HepG2 (cell line): ENCODE data around the gene SORBS2. TPM values are rescaled to one million over a fixed set of nuclear protein-coding genes. Genes with fewer than 3 reads are reported as not detected.

Source experiments
- AGO1 ChIP-seq: fragments of 200-400 bp; formaldehyde crosslinking; IDR thresholded peaks from 2 replicates; pipeline ENCODE4 v1.6.1; 2017; ENCODE audit warnings: mild to moderate bottlenecking, low read depth, low read length, moderate library complexity; ENCODE audit not compliant: poor library complexity, severe bottlenecking
- BRCA1 ChIP-seq: sonication (generic); formaldehyde crosslinking; IDR thresholded peaks from 2 replicates; pipeline ENCODE4 v1.4.0; 2020; ENCODE audit warnings: missing genetic modification reagents
- CHD2 ChIP-seq: IDR thresholded peaks from 2 replicates; pipeline ENCODE4 v1.6.1; 2011; ENCODE audit warnings: low read depth, low read length, improper control_type of control experiment
- GABPA ChIP-seq, 2 experiments: IDR thresholded peaks; 2 replicates each; pipeline ENCODE4 v1.6.1; 2011 to 2016; ENCODE audit warnings: low read depth in 2 of 2, low read length in 1 of 2, missing biosample characterization in 1 of 2, missing genetic modification characterization in 1 of 2
- GABPB1 ChIP-seq: IDR thresholded peaks from 2 replicates; pipeline ENCODE4 v1.6.1; 2016; ENCODE audit warnings: mild to moderate bottlenecking, missing genetic modification reagents, moderate library complexity, missing compliant biosample characterization
- HES4 ChIP-seq: sonication (generic); formaldehyde crosslinking; IDR thresholded peaks from 2 replicates; pipeline ENCODE4 v1.9.0; 2021; ENCODE audit warnings: mild to moderate bottlenecking, missing genetic modification reagents, borderline replicate concordance
- HOXD1 ChIP-seq: sonication (generic); formaldehyde crosslinking; IDR thresholded peaks from 2 replicates; pipeline ENCODE4 v1.5.0; 2020; ENCODE audit warnings: missing genetic modification reagents
- MLLT10 ChIP-seq: sonication (generic); formaldehyde crosslinking; IDR thresholded peaks from 2 replicates; pipeline ENCODE4 v1.4.0; 2020; ENCODE audit warnings: missing genetic modification reagents
- MZF1 ChIP-seq: sonication (generic); formaldehyde crosslinking; IDR thresholded peaks from 2 replicates; pipeline ENCODE4 v1.8.1; 2023; ENCODE audit warnings: mild to moderate bottlenecking, missing genetic modification reagents, borderline replicate concordance
- POGZ ChIP-seq: sonication (generic); formaldehyde crosslinking; IDR thresholded peaks from 2 replicates; pipeline ENCODE4 v1.4.0; 2020; ENCODE audit warnings: mild to moderate bottlenecking, missing genetic modification reagents
- STAT5B ChIP-seq: sonication (generic); formaldehyde crosslinking; IDR thresholded peaks from 2 replicates; pipeline ENCODE4 v1.4.0; 2020; ENCODE audit warnings: missing genetic modification reagents
- TP53 ChIP-seq: sonication (generic); formaldehyde crosslinking; conservative IDR thresholded peaks from 2 replicates; pipeline ENCODE4 v1.4.0; 2020; ENCODE audit warnings: missing genetic modification reagents
- ZBTB42 ChIP-seq: sonication (generic); formaldehyde crosslinking; IDR thresholded peaks from 2 replicates; pipeline ENCODE4 v1.5.0; 2020; ENCODE audit warnings: mild to moderate bottlenecking, missing genetic modification reagents
- ZNF441 ChIP-seq: sonication (generic); formaldehyde crosslinking; IDR thresholded peaks from 2 replicates; pipeline ENCODE4 v1.7.0; 2021; ENCODE audit warnings: missing genetic modification reagents, borderline replicate concordance
- ZNF546 ChIP-seq: sonication (generic); formaldehyde crosslinking; conservative IDR thresholded peaks from 2 replicates; pipeline ENCODE4 v1.8.1; 2023; ENCODE audit warnings: mild to moderate bottlenecking, missing genetic modification reagents
- ZNF674 ChIP-seq: sonication (generic); formaldehyde crosslinking; IDR thresholded peaks from 2 replicates; pipeline ENCODE4 v1.5.0; 2020; ENCODE audit warnings: low read depth, mild to moderate bottlenecking, missing genetic modification reagents
- ZNF724P ChIP-seq: sonication (generic); formaldehyde crosslinking; IDR thresholded peaks from 2 replicates; pipeline ENCODE4 v1.8.0; 2022; ENCODE audit warnings: missing genetic modification reagents, borderline replicate concordance
- ZNF746 ChIP-seq: sonication (generic); formaldehyde crosslinking; IDR thresholded peaks from 2 replicates; pipeline ENCODE4 v1.8.0; 2022; ENCODE audit warnings: mild to moderate bottlenecking, missing genetic modification reagents
- ZNF775 ChIP-seq: sonication (generic); formaldehyde crosslinking; IDR thresholded peaks from 2 replicates; pipeline ENCODE4 v1.4.0; 2020; ENCODE audit warnings: missing genetic modification reagents, mild to moderate bottlenecking, moderate library complexity, borderline replicate concordance
- ZNF776 ChIP-seq: sonication (generic); formaldehyde crosslinking; IDR thresholded peaks from 2 replicates; pipeline ENCODE4 v1.4.0; 2020; ENCODE audit warnings: mild to moderate bottlenecking, missing genetic modification reagents
- ZZZ3 ChIP-seq: sonication (generic); formaldehyde crosslinking; IDR thresholded peaks from 2 replicates; pipeline ENCODE4 v1.4.0; 2020; ENCODE audit warnings: missing genetic modification reagents, mild to moderate bottlenecking, borderline replicate concordance
- polyA plus RNA-seq, 8 experiments: library from polyadenylated mRNA; depleted of rRNA in 3 of 8; stranded (reverse) in 7 of 8; unstranded in 1 of 8; fragments of >200 nt; fragmentation: Illumina TruSeq in 4 of 8; extraction: Trizol in 4 of 8; gene quantifications; 2 replicates each; pipeline versions ENCODE4 v1.2.1 to v1.2.3, GENCODE V29; 2011 to 2016; ENCODE audit warnings: low read depth in 4 of 8, missing spikeins in 1 of 8, mixed read lengths in 1 of 8; ENCODE audit not compliant: insufficient read depth in 1 of 8
- total RNA-seq, 5 experiments: library from RNA; depleted of rRNA; stranded (reverse); fragments of >200 nt; fragmentation: Illumina TruSeq; extraction: Trizol; gene quantifications; 2 replicates each; pipeline ENCODE4 v1.2.3, GENCODE V29; 2016; ENCODE audit warnings: low read depth in 1 of 5
- TF ChIP-seq, protein P1 (sequence below): sonication (generic); formaldehyde crosslinking; IDR thresholded peaks from 2 replicates; pipeline ENCODE4 v1.8.0; 2022; ENCODE audit warnings: missing genetic modification reagents, mild to moderate bottlenecking, moderate library complexity, borderline replicate concordance
- TF ChIP-seq, protein P2 (sequence below): sonication (generic); formaldehyde crosslinking; IDR thresholded peaks from 2 replicates; pipeline ENCODE4 v1.4.0; 2020; ENCODE audit warnings: mild to moderate bottlenecking, missing genetic modification reagents
- TF ChIP-seq, protein P3 (sequence below): sonication (generic); formaldehyde crosslinking; IDR thresholded peaks from 2 replicates; pipeline ENCODE4 v1.8.1; 2023; ENCODE audit warnings: missing genetic modification reagents, inconsistent platforms, borderline replicate concordance

The SORBS2 gene
- total and polyA plus RNA-seq, 2 of the 13 experiments (the other 11 are each of a cell fraction or from before 2014, with no cell fraction given), result 25.0 to 80.5 TPM

DNA sequence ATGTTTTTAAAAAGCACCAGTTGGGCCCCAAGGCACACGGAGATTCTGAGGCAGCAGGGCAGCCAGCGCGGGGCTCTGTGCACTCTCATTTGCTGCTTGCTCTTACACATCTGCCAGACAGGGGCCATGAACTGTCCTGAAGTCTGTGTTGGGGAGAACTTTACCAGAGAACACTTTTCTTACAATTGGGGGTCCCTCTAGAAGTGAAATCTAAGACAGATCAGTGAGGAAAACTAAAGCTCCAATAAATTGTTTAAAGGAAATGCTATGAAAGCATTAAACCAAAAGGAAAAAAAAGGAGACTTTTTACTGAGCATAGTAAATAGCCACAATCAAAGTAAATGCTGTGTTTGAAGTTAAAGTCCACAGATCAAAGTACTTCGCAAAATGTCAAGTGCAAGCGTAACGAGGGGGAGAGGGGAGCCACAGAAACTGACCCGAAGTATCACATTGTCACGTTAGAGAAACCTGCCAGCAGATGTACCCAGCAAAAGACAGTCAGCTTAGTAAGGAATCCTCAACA lies 37.8 kb downstream of the SORBS2 start (continued):
- TF ChIP-seq ZNF776 (CRISPR knock-in tag), result no peak
- no peak for TF ChIP-seq ZNF724P (CRISPR knock-in tag)
- TF ChIP-seq ZBTB42, result no peak
- TF ChIP-seq, protein P1, sequence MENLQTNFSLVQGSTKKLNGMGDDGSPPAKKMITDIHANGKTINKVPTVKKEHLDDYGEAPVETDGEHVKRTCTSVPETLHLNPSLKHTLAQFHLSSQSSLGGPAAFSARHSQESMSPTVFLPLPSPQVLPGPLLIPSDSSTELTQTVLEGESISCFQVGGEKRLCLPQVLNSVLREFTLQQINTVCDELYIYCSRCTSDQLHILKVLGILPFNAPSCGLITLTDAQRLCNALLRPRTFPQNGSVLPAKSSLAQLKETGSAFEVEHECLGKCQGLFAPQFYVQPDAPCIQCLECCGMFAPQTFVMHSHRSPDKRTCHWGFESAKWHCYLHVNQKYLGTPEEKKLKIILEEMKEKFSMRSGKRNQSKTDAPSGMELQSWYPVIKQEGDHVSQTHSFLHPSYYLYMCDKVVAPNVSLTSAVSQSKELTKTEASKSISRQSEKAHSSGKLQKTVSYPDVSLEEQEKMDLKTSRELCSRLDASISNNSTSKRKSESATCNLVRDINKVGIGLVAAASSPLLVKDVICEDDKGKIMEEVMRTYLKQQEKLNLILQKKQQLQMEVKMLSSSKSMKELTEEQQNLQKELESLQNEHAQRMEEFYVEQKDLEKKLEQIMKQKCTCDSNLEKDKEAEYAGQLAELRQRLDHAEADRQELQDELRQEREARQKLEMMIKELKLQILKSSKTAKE (CRISPR knock-in tag), result peak; percentile 74
- no peak for TF ChIP-seq ZNF546
- TF ChIP-seq AGO1, result no peak
- no peak for TF ChIP-seq STAT5B (CRISPR knock-in tag)
- no peak for TF ChIP-seq TP53 (CRISPR knock-in tag)
- no peak for TF ChIP-seq CHD2
- TF ChIP-seq MLLT10 (CRISPR knock-in tag), result no peak
- TF ChIP-seq HES4, result no peak
- no peak for TF ChIP-seq ZNF674
- TF ChIP-seq, protein P2, sequence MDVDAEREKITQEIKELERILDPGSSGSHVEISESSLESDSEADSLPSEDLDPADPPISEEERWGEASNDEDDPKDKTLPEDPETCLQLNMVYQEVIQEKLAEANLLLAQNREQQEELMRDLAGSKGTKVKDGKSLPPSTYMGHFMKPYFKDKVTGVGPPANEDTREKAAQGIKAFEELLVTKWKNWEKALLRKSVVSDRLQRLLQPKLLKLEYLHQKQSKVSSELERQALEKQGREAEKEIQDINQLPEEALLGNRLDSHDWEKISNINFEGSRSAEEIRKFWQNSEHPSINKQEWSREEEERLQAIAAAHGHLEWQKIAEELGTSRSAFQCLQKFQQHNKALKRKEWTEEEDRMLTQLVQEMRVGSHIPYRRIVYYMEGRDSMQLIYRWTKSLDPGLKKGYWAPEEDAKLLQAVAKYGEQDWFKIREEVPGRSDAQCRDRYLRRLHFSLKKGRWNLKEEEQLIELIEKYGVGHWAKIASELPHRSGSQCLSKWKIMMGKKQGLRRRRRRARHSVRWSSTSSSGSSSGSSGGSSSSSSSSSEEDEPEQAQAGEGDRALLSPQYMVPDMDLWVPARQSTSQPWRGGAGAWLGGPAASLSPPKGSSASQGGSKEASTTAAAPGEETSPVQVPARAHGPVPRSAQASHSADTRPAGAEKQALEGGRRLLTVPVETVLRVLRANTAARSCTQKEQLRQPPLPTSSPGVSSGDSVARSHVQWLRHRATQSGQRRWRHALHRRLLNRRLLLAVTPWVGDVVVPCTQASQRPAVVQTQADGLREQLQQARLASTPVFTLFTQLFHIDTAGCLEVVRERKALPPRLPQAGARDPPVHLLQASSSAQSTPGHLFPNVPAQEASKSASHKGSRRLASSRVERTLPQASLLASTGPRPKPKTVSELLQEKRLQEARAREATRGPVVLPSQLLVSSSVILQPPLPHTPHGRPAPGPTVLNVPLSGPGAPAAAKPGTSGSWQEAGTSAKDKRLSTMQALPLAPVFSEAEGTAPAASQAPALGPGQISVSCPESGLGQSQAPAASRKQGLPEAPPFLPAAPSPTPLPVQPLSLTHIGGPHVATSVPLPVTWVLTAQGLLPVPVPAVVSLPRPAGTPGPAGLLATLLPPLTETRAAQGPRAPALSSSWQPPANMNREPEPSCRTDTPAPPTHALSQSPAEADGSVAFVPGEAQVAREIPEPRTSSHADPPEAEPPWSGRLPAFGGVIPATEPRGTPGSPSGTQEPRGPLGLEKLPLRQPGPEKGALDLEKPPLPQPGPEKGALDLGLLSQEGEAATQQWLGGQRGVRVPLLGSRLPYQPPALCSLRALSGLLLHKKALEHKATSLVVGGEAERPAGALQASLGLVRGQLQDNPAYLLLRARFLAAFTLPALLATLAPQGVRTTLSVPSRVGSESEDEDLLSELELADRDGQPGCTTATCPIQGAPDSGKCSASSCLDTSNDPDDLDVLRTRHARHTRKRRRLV (CRISPR knock-in tag), result no peak
- TF ChIP-seq BRCA1, result no peak
- no peak for TF ChIP-seq GABPA (IDR thresholded peaks at IDR 0.05; ENCODE audit: low read depth, low read length)
- no peak for TF ChIP-seq GABPA (CRISPR knock-in tag; IDR thresholded peaks at IDR 0.05; ENCODE audit: low read depth)
- no peak for TF ChIP-seq ZNF775 (CRISPR knock-in tag)
- TF ChIP-seq, protein P3, sequence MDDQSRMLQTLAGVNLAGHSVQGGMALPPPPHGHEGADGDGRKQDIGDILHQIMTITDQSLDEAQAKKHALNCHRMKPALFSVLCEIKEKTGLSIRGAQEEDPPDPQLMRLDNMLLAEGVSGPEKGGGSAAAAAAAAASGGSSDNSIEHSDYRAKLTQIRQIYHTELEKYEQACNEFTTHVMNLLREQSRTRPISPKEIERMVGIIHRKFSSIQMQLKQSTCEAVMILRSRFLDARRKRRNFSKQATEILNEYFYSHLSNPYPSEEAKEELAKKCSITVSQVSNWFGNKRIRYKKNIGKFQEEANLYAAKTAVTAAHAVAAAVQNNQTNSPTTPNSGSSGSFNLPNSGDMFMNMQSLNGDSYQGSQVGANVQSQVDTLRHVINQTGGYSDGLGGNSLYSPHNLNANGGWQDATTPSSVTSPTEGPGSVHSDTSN (CRISPR knock-in tag), result no peak
- no peak for TF ChIP-seq GABPB1
- TF ChIP-seq MZF1 (CRISPR knock-in tag), result no peak
- no peak for TF ChIP-seq HOXD1 (CRISPR knock-in tag)
- no peak for TF ChIP-seq ZZZ3 (CRISPR knock-in tag)
- peak; percentile 71 for TF ChIP-seq POGZ (CRISPR knock-in tag)
- no peak for TF ChIP-seq ZNF441 (CRISPR knock-in tag)
- no peak for TF ChIP-seq ZNF746 (CRISPR knock-in tag)
